Measurements from ENCODE around the gene EEFSEC. TPM values are rescaled to one million over a fixed set of nuclear protein-coding genes. Genes with fewer than 3 reads are reported as not detected.

EEFSEC gene
- polyA plus RNA-seq, 1 donor: 19.7 TPM

DNA sequence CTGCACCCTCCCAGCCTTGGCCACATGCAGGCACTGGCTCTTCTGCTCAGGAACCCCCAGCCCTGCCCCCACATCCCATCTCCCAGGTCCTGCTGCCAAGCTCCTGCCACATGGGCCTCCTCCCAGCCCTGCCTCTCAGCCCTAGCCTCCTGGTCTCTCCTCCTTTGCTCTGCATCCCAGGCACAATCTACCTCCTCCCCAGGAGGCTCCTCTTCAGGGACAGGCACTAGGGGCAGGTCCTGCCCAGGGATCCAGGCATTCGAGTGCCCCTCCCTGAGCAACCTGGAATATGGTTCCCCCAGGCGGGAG, 301.0 kb downstream of the EEFSEC start:
- DNase-seq: no peak

DNA sequence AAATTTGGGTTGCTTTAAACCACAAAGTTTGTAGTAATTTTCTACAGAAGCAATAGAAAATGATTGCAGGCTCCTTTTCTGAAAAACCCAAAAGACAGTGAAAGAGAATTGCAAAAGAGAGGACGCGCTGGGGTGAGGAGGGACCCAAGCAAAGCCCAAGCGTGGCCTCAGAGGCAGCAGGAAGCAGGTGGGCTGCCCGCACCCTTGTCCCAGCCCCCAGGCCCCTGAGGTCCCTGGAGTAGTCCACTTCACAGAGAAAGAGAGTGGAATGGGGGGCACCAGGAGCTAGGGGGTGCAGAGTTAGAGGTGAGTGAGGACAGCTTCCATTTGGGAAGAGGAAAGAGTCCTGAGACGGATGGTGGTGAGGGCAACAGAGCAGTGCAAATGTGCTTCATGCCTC, 301.8 kb downstream of the EEFSEC start:
- DNase-seq: no peak

DNA sequence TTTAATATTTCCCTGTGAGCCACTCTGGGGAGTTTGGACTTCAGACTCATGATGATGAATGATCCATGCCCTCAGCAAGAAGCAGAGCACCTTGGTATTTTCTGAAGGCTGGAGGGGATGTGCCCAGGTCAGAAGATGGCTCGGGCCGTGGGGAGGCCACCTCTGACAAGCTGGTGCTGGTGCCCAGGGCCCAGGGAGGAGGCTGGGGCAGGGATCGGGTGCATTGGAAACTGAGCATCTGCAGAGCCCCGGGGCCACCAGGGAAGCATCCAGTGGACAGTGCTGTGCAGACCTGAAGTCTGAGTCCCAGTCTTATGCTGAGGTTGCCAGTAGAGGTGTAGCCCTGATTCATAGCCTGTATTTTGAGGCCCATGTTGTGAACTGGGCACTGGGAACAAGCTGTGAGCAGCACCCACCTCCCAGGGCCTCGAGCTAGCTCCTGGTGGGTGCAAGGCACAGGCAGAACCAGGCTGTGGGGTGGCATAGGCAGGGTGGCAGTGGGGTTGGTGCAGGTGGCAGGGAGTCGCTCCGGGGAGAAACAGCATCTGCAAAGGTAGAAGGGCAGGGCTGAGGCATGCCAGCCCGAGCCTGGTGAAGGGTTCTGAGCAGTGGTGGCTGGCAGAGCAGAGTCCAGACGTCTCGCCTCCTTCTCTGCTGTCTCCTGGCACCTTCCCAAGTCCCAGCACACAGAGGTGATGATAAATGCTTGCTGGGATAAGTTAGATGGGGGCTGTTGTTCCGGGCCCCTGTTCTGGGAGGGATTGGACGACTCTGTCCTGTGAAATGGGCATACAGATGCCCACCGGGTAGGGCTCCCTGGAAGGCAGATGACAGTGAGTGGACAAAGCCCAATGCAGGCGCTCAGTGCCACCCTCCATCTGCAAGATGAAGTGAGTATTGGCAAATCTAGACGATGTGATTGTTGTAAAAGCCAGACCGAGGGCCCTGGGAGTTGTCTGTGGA, 302.8 kb downstream of the EEFSEC start:
- no peak for DNase-seq

DNA sequence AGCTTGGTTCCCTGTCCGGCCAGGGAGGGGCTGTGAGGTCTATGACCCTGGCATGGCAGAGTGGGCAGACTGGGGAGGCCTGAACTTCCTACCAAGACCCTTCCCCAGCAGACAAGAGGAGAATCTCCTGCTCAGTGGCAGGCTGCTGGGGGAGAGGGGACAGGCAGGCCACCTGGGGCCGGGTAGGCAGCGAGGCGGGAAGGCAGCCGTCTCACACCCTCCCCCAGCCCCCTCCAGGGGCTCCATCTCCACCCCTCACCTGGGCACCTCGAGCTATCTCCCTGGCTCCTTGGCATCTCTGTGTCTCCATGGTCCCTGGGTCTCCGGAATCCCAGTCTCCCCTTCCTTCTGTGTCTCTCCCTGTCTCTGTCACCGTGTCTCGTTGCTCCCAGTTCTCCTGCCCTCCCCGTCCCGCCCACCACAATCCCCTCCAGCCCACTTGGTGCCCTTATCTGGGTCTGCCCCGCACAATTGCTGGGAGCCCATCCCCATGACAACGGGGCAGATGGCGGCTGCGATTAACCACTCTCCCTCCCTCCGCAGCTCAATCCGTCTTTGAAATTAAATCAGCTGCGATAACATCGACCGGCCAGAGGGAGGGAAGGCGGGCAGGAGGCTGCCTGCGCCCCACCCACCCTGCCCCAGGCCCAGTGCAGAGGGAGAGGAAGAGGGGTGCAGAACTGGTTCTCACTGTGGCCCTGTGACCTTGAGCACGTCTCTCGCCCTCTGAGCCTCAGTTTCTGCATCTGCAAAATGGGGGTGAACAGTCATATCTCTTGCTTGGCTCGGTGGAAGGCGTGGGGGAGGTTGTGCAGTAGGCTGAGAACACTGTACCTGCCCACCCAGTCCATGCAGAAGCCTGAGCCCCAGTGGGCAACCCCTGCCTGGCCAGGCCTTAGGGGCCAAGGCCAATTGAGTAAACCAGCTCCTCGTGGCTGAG, 303.8 kb downstream of the EEFSEC start:
- no peak for DNase-seq

DNA sequence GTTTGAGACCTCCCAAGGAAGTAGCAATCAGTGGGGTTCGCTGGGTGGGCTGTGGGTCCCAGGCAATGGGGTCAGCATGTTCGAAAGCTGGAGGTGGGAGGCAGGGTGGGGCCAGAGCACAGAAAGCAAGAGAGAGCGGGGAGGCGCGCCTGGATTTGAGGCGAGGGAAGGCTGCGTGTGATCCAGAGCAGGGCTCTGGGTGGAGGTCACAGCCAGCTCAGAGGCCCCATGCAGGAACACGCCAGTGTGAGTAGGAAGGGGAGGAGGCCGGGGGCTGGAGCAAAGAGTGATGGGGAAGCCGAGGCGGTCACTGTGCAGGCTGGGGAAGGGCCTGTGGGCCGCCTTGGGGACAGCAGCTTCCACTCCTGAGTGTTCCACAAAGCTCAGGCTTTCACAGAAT, 304.7 kb downstream of the EEFSEC start:
- DNase-seq: no peak

Other genes starting within 250 kb of the EEFSEC start
- 19.4 TPM for gene KBTBD12, start 238.2 kb upstream of the EEFSEC start, polyA plus RNA-seq (ENCODE audit: insufficient read length)
- gene SEC61A1, start 101.0 kb upstream of the EEFSEC start, polyA plus RNA-seq (ENCODE audit: insufficient read length): 98.3 TPM
- 36.2 TPM for gene RUVBL1, start 29.7 kb upstream of the EEFSEC start, polyA plus RNA-seq (ENCODE audit: insufficient read length)

All from hindlimb muscle (tissue), 1 donor.